ENCODE results near the gene FGF16. TPM values are rescaled to one million over a fixed set of nuclear protein-coding genes. Genes with fewer than 3 reads are reported as not detected.

FGF16 gene
- total and polyA plus RNA-seq, 8 donors, result 0.73 TPM; not detected in 7

DNA sequence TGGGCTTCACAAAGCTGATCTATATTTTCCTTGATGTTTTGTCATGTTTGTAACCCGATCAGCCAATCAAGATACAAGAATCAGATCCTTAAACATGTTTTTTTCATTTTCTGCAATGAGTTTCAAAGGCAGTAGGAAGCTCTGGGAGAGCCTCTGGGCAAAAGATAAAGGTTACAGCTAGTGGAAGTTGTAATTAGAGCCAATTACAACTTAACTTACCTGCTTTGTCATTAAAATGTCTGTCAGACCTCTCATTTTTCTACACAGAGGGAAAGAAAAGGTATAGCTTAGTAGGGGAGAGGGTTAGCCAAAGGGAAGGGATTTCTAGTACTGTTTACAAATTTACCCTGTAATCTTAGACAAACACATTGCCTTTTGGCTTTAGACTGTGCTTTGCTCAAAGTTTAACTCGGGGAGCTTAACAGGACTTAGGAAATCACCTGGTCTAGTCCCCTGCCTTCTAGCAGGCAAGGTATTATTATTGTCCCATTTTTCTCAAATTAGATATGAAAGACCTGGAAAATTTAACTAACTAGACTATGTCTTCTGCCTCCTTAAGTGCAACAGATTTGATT lies 55.8 kb downstream of the FGF16 start:
- Histone ChIP-seq H3K9me3 (no peaks in the 10 kb centered on the region), H3K27me3 (no peaks in the 10 kb centered on the region), H3K27ac (no peak overlapping the region), H3K4me1 (peaks cover 0 to 8% (median 0%) of the 10 kb centered on the region in 4 donors), H3K4me3 (peak overlapping the region in 1 of 4 donors; percentile 8), H3K36me3 (peaks cover 0 to 9% (median 3%) of the 10 kb centered on the region in 4 donors)
- TF ChIP-seq POLR2AphosphoS5 (IDR thresholded peaks at IDR 0.05) (no peak), POLR2A (IDR thresholded peaks at IDR 0.05) (no peak), EP300 (IDR thresholded peaks at IDR 0.05) (no peak)
- TF ChIP-seq, protein P1, sequence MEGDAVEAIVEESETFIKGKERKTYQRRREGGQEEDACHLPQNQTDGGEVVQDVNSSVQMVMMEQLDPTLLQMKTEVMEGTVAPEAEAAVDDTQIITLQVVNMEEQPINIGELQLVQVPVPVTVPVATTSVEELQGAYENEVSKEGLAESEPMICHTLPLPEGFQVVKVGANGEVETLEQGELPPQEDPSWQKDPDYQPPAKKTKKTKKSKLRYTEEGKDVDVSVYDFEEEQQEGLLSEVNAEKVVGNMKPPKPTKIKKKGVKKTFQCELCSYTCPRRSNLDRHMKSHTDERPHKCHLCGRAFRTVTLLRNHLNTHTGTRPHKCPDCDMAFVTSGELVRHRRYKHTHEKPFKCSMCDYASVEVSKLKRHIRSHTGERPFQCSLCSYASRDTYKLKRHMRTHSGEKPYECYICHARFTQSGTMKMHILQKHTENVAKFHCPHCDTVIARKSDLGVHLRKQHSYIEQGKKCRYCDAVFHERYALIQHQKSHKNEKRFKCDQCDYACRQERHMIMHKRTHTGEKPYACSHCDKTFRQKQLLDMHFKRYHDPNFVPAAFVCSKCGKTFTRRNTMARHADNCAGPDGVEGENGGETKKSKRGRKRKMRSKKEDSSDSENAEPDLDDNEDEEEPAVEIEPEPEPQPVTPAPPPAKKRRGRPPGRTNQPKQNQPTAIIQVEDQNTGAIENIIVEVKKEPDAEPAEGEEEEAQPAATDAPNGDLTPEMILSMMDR (IDR thresholded peaks at IDR 0.05), result no peak
- intact Hi-C loops (cut with DNase I; ENCODE audit: low total_unique reads), result no loop called here
- WGBS, 5 donors, result 11 to 21% (median 16%) methylated on average over 2 of the region's 2 CpGs
- peak in 1 of 2 donors; percentile 14 for DNase-seq

DNA sequence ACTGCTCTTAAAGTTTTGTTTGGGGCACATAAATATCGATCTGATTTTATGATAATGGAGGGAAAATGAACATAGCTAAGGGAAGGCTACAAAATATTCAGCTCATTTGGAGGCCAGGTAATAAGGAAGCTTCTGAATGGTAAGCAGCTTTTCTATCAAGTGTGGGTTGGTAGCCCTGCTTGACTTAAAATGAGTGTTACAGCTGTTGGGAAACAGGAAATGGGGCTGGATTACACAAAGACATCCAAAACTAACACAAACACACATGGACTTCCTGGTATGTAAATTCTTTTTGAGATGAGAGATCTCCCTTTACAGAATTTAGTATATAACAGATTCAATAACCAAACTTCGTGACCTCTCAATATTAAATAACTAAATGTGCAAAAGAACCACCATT lies 58.0 kb downstream of the FGF16 start:
- DNase-seq, result peak in 1 of 2 donors; percentile 35
- H3K27ac ChIP-seq, result peak overlapping the region in 1 of 5 donors; percentile 6
- H3K27me3 ChIP-seq, result no peaks in the 10 kb centered on the region
- H3K4me3 ChIP-seq, result no peak overlapping the region
- no peaks in the 10 kb centered on the region for H3K9me3 ChIP-seq
- 66 to 89% (median 70%) methylated on average over 2 of the region's 2 CpGs for WGBS, 5 donors
- intact Hi-C loops (cut with DNase I; ENCODE audit: low total_unique reads), result no loop called here
- TF ChIP-seq POLR2AphosphoS5 (IDR thresholded peaks at IDR 0.05) (no peak), POLR2A (IDR thresholded peaks at IDR 0.05) (no peak), EP300 (IDR thresholded peaks at IDR 0.05) (no peak)
- TF ChIP-seq, protein P1 (IDR thresholded peaks at IDR 0.05), result no peak
- peaks cover 0 to 28% (median 22%) of the 10 kb centered on the region in 4 donors for H3K36me3 ChIP-seq
- H3K4me1 ChIP-seq, result peaks cover 0 to 8% (median 0%) of the 10 kb centered on the region in 4 donors

Data from stomach (tissue), 9 donors.